Ascending aorta (tissue), 2 donors: ENCODE measurements around the gene IDNK. TPM values are rescaled to one million over a fixed set of nuclear protein-coding genes. Genes with fewer than 3 reads are reported as not detected.

Experiments
- DNase-seq, 2 donors: peaks; one replicate each; pipeline ENCODE4 v3.0.0-alpha.2; 2019; ENCODE audit warnings: low spot score in 2 of 2
- H3K27ac ChIP-seq, 2 donors: fragments of 200-600 bp; sonication (generic); one replicate each; pipeline ENCODE4 v1.5.1; 2016 to 2017; ENCODE audit warnings: mild to moderate bottlenecking in 1 of 2
- H3K27me3 ChIP-seq: fragments of 200-600 bp; sonication (generic); one replicate; pipeline ENCODE4 v1.5.1; 2017
- H3K36me3 ChIP-seq, 2 donors: fragments of 200-600 bp; sonication (generic); one replicate each; pipeline ENCODE4 v1.5.1; 2016
- H3K4me1 ChIP-seq, 2 donors: fragments of 200-600 bp; sonication (generic); one replicate each; pipeline ENCODE4 v1.5.1; 2016 to 2017; ENCODE audit warnings: mild to moderate bottlenecking in 1 of 2
- H3K4me3 ChIP-seq, 2 donors: fragments of 200-600 bp; sonication (generic); one replicate each; pipeline ENCODE4 v1.5.1; 2016 to 2017; ENCODE audit warnings: mild to moderate bottlenecking in 1 of 2
- H3K9me3 ChIP-seq, 2 donors: fragments of 200-600 bp; sonication (generic); one replicate each; pipeline ENCODE4 v1.5.1; 2016
- intact Hi-C: fragments of 100-400 bp; cut with DNase I; formaldehyde crosslinking; loops from one replicate; pipeline ENCODE4 v1.15.1; 2023
- total RNA-seq: library from RNA; depleted of rRNA; stranded (reverse); fragments of >200 nt; gene quantifications from one replicate; pipeline ENCODE4 v1.1.0, GENCODE V29; 2016
- TF ChIP-seq, protein P1 (sequence below), 3 experiments: fragments of 200-600 bp in 2 of 3; fragments of 450-650 bp in 1 of 3; sonication (generic) in 2 of 3; IDR thresholded peaks; one replicate each; pipeline ENCODE4 v1.5.1; 2016 to 2019; ENCODE audit warnings: antibody characterized with exemption in 3 of 3, mild to moderate bottlenecking in 1 of 3, moderate library complexity in 1 of 3

Gene IDNK
- total RNA-seq, 1 donor from 2014 or later = not detected

DNA sequence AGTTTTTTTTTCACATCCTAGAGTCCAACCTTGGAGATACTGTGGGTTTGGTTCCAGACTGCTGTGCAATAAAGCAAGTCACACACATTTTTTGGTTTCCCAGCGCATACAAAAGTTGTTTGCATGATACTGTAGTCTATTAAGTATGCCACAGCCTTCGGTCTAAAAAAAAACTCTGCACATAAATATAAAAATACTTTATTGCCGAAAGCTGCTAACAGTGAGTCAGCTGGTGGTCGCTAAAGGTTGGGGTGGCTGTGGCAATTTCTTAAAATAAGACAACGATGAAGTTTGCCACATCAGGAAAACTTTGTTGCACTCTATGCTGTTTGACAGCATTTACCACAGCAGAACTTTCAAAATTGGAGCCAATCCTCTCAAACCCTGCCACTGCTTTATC is 47.4 kb downstream of the IDNK start:
- TF ChIP-seq, protein P1, sequence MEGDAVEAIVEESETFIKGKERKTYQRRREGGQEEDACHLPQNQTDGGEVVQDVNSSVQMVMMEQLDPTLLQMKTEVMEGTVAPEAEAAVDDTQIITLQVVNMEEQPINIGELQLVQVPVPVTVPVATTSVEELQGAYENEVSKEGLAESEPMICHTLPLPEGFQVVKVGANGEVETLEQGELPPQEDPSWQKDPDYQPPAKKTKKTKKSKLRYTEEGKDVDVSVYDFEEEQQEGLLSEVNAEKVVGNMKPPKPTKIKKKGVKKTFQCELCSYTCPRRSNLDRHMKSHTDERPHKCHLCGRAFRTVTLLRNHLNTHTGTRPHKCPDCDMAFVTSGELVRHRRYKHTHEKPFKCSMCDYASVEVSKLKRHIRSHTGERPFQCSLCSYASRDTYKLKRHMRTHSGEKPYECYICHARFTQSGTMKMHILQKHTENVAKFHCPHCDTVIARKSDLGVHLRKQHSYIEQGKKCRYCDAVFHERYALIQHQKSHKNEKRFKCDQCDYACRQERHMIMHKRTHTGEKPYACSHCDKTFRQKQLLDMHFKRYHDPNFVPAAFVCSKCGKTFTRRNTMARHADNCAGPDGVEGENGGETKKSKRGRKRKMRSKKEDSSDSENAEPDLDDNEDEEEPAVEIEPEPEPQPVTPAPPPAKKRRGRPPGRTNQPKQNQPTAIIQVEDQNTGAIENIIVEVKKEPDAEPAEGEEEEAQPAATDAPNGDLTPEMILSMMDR (IDR thresholded peaks at IDR 0.05) = no peak
- no peaks in the 10 kb centered on the region for H3K4me1 ChIP-seq
- no peaks in the 10 kb centered on the region for H3K27me3 ChIP-seq
- DNase-seq = no peak
- intact Hi-C loops = no loop called here
- H3K9me3 ChIP-seq = no peaks in the 10 kb centered on the region
- no peak overlapping the region for H3K27ac ChIP-seq
- H3K36me3 ChIP-seq = peaks cover 13 to 48% of the 10 kb centered on the region in 2 donors
- no peak overlapping the region for H3K4me3 ChIP-seq

DNA sequence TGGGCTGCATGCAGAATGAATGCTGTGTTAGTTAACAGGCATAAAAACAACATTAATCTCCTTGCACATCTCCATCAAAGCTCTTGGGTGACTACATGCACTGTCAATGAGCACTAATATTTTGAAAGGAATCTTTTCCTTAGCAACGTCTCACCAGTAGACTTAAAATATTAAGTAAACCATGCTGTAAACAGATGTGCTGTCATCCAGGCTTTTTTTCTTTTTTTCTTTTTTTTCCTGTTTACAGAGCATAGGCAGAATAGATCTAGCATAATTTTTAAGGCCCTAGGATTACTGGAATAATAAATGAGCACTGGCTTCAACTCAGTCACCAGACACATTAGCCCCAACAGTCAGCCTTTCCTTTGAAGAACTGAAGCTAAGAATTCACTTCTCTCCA is 48.5 kb downstream of the IDNK start:
- Histone ChIP-seq H3K4me3 (no peak overlapping the region), H3K36me3 (peaks cover 17 to 49% of the 10 kb centered on the region in 2 donors), H3K27ac (no peak overlapping the region), H3K27me3 (no peaks in the 10 kb centered on the region), H3K9me3 (no peaks in the 10 kb centered on the region), H3K4me1 (no peaks in the 10 kb centered on the region)
- intact Hi-C loops = no loop called here
- no peak for DNase-seq
- TF ChIP-seq, protein P1 (IDR thresholded peaks at IDR 0.05) = no peak

DNA sequence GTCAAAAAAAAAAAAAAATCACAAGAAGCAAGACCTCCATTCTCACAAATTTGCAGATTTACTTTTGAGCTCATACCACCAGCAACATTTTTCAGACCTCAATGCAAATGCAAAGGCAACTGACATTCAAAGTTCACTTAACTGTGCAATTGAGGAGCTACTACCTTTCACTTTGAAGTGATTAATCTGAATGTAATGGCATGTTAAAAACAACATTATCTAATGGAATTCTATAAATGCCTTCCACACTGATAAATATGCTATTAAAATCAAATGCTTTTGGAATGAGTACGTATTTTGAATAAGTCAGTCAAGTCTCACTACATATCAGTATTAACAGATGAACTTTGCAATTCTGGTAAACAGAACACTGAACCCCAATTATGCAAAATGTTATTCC is 52.5 kb downstream of the IDNK start:
- Histone ChIP-seq H3K4me1 (no peaks in the 10 kb centered on the region), H3K36me3 (peaks cover 43 to 73% of the 10 kb centered on the region in 2 donors), H3K9me3 (no peaks in the 10 kb centered on the region), H3K27ac (no peak overlapping the region), H3K4me3 (no peak overlapping the region), H3K27me3 (no peaks in the 10 kb centered on the region)
- TF ChIP-seq, protein P1 (IDR thresholded peaks at IDR 0.05) = no peak
- intact Hi-C loops = no loop called here
- DNase-seq = no peak

DNA sequence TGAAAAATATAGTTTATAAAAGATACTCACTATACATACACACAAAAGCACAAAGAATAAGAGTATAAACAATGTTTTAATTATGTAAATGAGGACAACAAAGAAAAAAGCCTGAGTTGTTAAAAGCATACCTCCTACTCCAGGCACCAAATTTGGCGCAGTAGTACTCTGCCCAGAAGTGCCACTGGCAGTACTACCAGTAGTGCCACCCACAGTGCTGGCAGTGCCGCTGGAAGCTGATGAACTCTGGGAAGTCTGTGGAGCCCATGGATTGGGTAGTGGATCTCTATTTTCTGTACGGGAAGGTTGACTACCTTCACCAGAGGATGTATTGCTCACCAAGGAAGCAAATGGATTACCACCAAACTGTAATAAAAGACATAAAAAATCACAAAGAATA is 54.7 kb downstream of the IDNK start:
- intact Hi-C loops = no loop called here
- Histone ChIP-seq H3K36me3 (peaks cover 38 to 65% of the 10 kb centered on the region in 2 donors), H3K9me3 (no peaks in the 10 kb centered on the region), H3K27ac (no peak overlapping the region), H3K4me3 (no peak overlapping the region), H3K4me1 (no peaks in the 10 kb centered on the region), H3K27me3 (no peaks in the 10 kb centered on the region)
- TF ChIP-seq, protein P1 (IDR thresholded peaks at IDR 0.05) = no peak
- no peak for DNase-seq

DNA sequence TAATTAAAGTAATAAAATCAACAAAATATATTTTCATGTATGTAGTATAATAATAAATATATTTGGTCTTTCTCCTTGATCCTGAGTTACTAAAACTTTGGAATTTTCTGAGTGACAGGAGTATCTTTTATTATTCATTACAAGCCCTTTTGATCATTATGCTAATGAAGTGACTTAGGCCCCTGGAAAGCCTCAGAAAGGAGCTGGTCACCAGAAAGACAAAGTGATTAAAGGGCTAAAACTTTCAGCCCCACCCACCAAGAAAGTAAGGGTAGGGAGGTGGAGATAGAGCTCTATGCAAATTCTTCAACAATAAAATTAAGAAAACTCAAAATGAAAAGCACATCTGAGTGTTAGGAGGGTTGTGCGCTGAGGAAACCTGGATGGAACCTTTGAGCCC is 57.3 kb downstream of the IDNK start:
- TF ChIP-seq, protein P1 (IDR thresholded peaks at IDR 0.05) = no peak
- no peaks in the 10 kb centered on the region for H3K27me3 ChIP-seq
- no peaks in the 10 kb centered on the region for H3K9me3 ChIP-seq
- H3K27ac ChIP-seq = no peak overlapping the region
- H3K4me1 ChIP-seq = no peaks in the 10 kb centered on the region
- peaks cover 31 to 57% of the 10 kb centered on the region in 2 donors for H3K36me3 ChIP-seq
- no peak for DNase-seq
- intact Hi-C loops = no loop called here
- no peak overlapping the region for H3K4me3 ChIP-seq

DNA sequence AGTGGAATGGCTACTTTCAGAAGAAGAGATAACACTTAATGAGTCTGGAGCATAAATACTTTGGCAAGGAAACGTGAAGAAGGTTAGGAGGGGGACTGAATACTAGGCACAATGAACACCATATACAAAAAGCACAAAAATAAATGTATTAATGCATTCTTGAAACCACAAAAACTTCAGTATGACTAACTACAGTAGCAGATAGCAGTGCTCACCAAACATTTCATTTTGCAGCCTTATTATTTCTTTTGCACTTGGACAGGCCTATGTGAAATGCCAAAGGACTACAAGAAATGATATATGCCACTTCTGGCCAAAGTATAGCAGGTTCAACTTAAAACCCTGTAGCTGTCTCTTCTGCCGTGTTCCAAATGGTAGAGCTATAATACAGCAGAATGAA is 58.5 kb downstream of the IDNK start:
- TF ChIP-seq, protein P1 (IDR thresholded peaks at IDR 0.05) = no peak
- H3K36me3 ChIP-seq = peaks cover 26 to 55% of the 10 kb centered on the region in 2 donors

More for the DNA sequence above, 58.5 kb downstream of the IDNK start:
- H3K27ac ChIP-seq = no peak overlapping the region
- intact Hi-C loops = no loop called here
- no peak for DNase-seq
- no peaks in the 10 kb centered on the region for H3K27me3 ChIP-seq
- no peaks in the 10 kb centered on the region for H3K4me1 ChIP-seq
- no peaks in the 10 kb centered on the region for H3K9me3 ChIP-seq
- H3K4me3 ChIP-seq = no peak overlapping the region
